ENCODE data around the gene SREK1.
"Not testable (repeated sequence)": the region's sequence is repeated elsewhere in the genome, so short reads cannot be mapped to it uniquely, and the experiment has no call there.

Gene SREK1

GRCh38 chr5:66144074-66144833 lies at the start of gene SREK1:
Gene SREK1, plus strand, starts transcription at chr5:66144300. Its CDS starts 77 bp downstream, at chr5:66144377.
- peak; percentile 90 for DNase-seq

- no peak for DNase-seq
Observed at GRCh38 chr5:66100851-66101250, 43.2 kb upstream of the SREK1 start.

- DNase-seq: no peak
Observed at GRCh38 chr5:66113160-66113559, 30.9 kb upstream of the SREK1 start.

GRCh38 chr5:66118304-66118703 lies 25.8 kb upstream of the SREK1 start:
- no peak for DNase-seq

GRCh38 chr5:66122379-66123034 lies 21.6 kb upstream of the SREK1 start:
- DNase-seq: no peak

- no peak for DNase-seq
Observed at GRCh38 chr5:66129144-66129543, 15.0 kb upstream of the SREK1 start.

GRCh38 chr5:66130493-66130892 lies 13.6 kb upstream of the SREK1 start:
- DNase-seq: no peak

- DNase-seq: no peak
Observed at GRCh38 chr5:66134407-66134861, 9.7 kb upstream of the SREK1 start.

- no peak for DNase-seq
Observed at GRCh38 chr5:66136053-66136452, 8.0 kb upstream of the SREK1 start.

GRCh38 chr5:66136944-66137343 lies 7.2 kb upstream of the SREK1 start:
- DNase-seq: not testable (repeated sequence)

- DNase-seq: no peak
Observed at GRCh38 chr5:66138637-66139317, 5.3 kb upstream of the SREK1 start.

- DNase-seq: no peak
Observed at GRCh38 chr5:66139318-66139712, 4.8 kb upstream of the SREK1 start.

- no peak for DNase-seq
Observed at GRCh38 chr5:66142417-66142816, 1.7 kb upstream of the SREK1 start.

- DNase-seq: no peak
Observed at GRCh38 chr5:66143473-66144073, 527 bp upstream of the SREK1 start.

GRCh38 chr5:66144834-66145390 lies 812 bp downstream of the SREK1 start:
- no peak for DNase-seq

GRCh38 chr5:66145737-66146136 lies 1.6 kb downstream of the SREK1 start:
- no peak for DNase-seq

- DNase-seq: no peak
Observed at GRCh38 chr5:66149950-66150349, 5.8 kb downstream of the SREK1 start.

GRCh38 chr5:66151030-66151429 lies 6.9 kb downstream of the SREK1 start:
- DNase-seq: no peak

- DNase-seq: no peak
Observed at GRCh38 chr5:66151491-66151890, 7.4 kb downstream of the SREK1 start.

GRCh38 chr5:66157046-66157445 lies 12.9 kb downstream of the SREK1 start:
- no peak for DNase-seq

- no peak for DNase-seq
Observed at GRCh38 chr5:66161356-66161755, 17.3 kb downstream of the SREK1 start.

- no peak for DNase-seq
Observed at GRCh38 chr5:66164044-66164790, 20.1 kb downstream of the SREK1 start.

All from NCI-H2227 treated with DMSO at 0.1 percent for 48 hours (cell line).